Cerebellar cortex (tissue), 1 donor: ENCODE measurements around the gene GNG12.
"Not testable (repeated sequence)": the region's sequence is repeated elsewhere in the genome, so short reads cannot be mapped to it uniquely, and the experiment has no call there.

ENCODE experiments used
- DNase-seq: peaks from one replicate; pipeline ENCODE4 v3.0.0-alpha.2; 2015; ENCODE audit warnings: low spot score

The GNG12 gene

GRCh38 chr1:67733681-67734322, 99.5 kb downstream of the GNG12 start:
- DNase-seq: no peak

GRCh38 chr1:67732750-67733151, 100.5 kb downstream of the GNG12 start:
- DNase-seq: no peak

GRCh38 chr1:67731322-67731721, 101.9 kb downstream of the GNG12 start:
- no peak for DNase-seq

- DNase-seq: not testable (repeated sequence)
Measured at GRCh38 chr1:67730312-67730711, 103.0 kb downstream of the GNG12 start.

GRCh38 chr1:67729872-67730271, 103.4 kb downstream of the GNG12 start:
- no peak for DNase-seq

- DNase-seq: no peak
Measured at GRCh38 chr1:67726224-67726623, 107.0 kb downstream of the GNG12 start.

GRCh38 chr1:67724928-67725560, 108.2 kb downstream of the GNG12 start:
- no peak for DNase-seq

- no peak for DNase-seq
Measured at GRCh38 chr1:67723620-67724019, 109.6 kb downstream of the GNG12 start.

- DNase-seq: no peak
Measured at GRCh38 chr1:67723126-67723525, 110.1 kb downstream of the GNG12 start.

GRCh38 chr1:67722292-67722944, 110.8 kb downstream of the GNG12 start:
- DNase-seq: no peak

- DNase-seq: no peak
Measured at GRCh38 chr1:67721650-67722291, 111.5 kb downstream of the GNG12 start.

GRCh38 chr1:67721112-67721511, 112.2 kb downstream of the GNG12 start:
- DNase-seq: no peak

GRCh38 chr1:67719329-67720196, 113.7 kb downstream of the GNG12 start:
- no peak for DNase-seq

GRCh38 chr1:67717876-67718275, 115.4 kb downstream of the GNG12 start:
- no peak for DNase-seq

- DNase-seq: no peak
Measured at GRCh38 chr1:67716800-67717199, 116.5 kb downstream of the GNG12 start.

GRCh38 chr1:67715819-67716218, 117.4 kb downstream of the GNG12 start:
- DNase-seq: no peak

GRCh38 chr1:67713057-67713846, 120.0 kb downstream of the GNG12 start:
- no peak for DNase-seq

GRCh38 chr1:67711855-67712212, 121.4 kb downstream of the GNG12 start:
- no peak for DNase-seq

GRCh38 chr1:67711158-67711854, 122.0 kb downstream of the GNG12 start:
- DNase-seq: no peak

- DNase-seq: no peak
Measured at GRCh38 chr1:67710417-67710816, 122.8 kb downstream of the GNG12 start.

- DNase-seq: no peak
Measured at GRCh38 chr1:67708606-67709005, 124.7 kb downstream of the GNG12 start.
